A673 (cell line): ENCODE measurements around the gene ACTL8. TPM values are rescaled to one million over a fixed set of nuclear protein-coding genes. Genes with fewer than 3 reads are reported as not detected.
A peak's percentile ranks its signal among the peaks of the same experiment; 100 is the strongest.

Source experiments
- BruUV-seq: library from RNA; stranded (reverse); fragments of 400-500 nt; replicated peaks from 2 replicates; lab custom pipeline; 2021; lab: Mats Ljungman, UMichigan
- CTCF ChIA-PET: fragments of 300-600 bp; sonication (Branson Sonifier 250); formaldehyde crosslinking; loops from one replicate; lab custom pipeline; 2022; ENCODE audit warnings: antibody characterized with exemption; lab: Charles Lee
- POLR2A ChIA-PET: fragments of 300-600 bp; sonication (Branson Sonifier 250); formaldehyde crosslinking; loops from one replicate; lab custom pipeline; 2022; ENCODE audit warnings: antibody characterized with exemption; ENCODE audit not compliant: low non-redundant PET; lab: Charles Lee
- DNase-seq: peaks from one replicate; pipeline ENCODE4 v3.0.0-alpha.2; 2015; ENCODE audit warnings: low spot score
- H3K27ac ChIP-seq: fragments of 200-600 bp; sonication (generic); 2 replicates; pipeline ENCODE4 v1.5.1; 2016; ENCODE audit warnings: mixed run types, low read depth, mild to moderate bottlenecking, mixed read lengths, antibody characterized with exemption, low read length; ENCODE audit not compliant: poor library complexity, severe bottlenecking
- H3K27me3 ChIP-seq: fragments of 200-600 bp; sonication (generic); replicated peaks from 2 replicates; pipeline ENCODE4 v1.6.1; 2017; ENCODE audit warnings: mixed run types, low read depth, mild to moderate bottlenecking, mixed read lengths, antibody characterized with exemption, low read length; ENCODE audit not compliant: insufficient read depth, poor library complexity
- H3K36me3 ChIP-seq: fragments of 200-600 bp; sonication (generic); 2 replicates; pipeline ENCODE4 v1.6.1; 2016; ENCODE audit warnings: mixed run types, mild to moderate bottlenecking, mixed read lengths, antibody characterized with exemption, low read length; ENCODE audit not compliant: insufficient read depth, poor library complexity, severe bottlenecking
- H3K4me1 ChIP-seq: fragments of 200-600 bp; sonication (generic); 2 replicates; pipeline ENCODE4 v1.6.1; 2017; ENCODE audit warnings: mixed run types, mild to moderate bottlenecking, mixed read lengths, antibody characterized with exemption, low read length; ENCODE audit not compliant: insufficient read depth, poor library complexity, severe bottlenecking
- H3K4me3 ChIP-seq: fragments of 200-600 bp; sonication (generic); 2 replicates; pipeline ENCODE4 v1.5.1; 2016; ENCODE audit warnings: low read depth, mixed run types, mild to moderate bottlenecking, mixed read lengths, low read length; ENCODE audit not compliant: poor library complexity, severe bottlenecking
- H3K9me3 ChIP-seq: fragments of 200-600 bp; sonication (generic); 2 replicates; pipeline ENCODE4 v1.6.1; 2016; ENCODE audit warnings: mixed run types, low read depth, mild to moderate bottlenecking, mixed read lengths, antibody characterized with exemption, low read length; ENCODE audit not compliant: poor library complexity, severe bottlenecking
- CTCF ChIP-seq: fragments of 300-800, 200-600 bp; sonication (generic); conservative IDR thresholded peaks from 2 replicates; pipeline ENCODE4 v1.5.1; 2017; ENCODE audit warnings: low read depth, mild to moderate bottlenecking, antibody characterized with exemption, low read length, moderate library complexity, mixed read lengths
- EZH2 ChIP-seq: fragments of 200-600 bp; sonication (generic); IDR thresholded peaks from 2 replicates; pipeline ENCODE4 v1.6.1; 2017; ENCODE audit warnings: borderline replicate concordance, low read depth, mild to moderate bottlenecking, mixed read lengths, antibody characterized with exemption, low read length; ENCODE audit not compliant: poor library complexity, severe bottlenecking
- intact Hi-C: fragments of 100-400 bp; cut with micrococcal nuclease; formaldehyde crosslinking; loops from one replicate; pipeline ENCODE4 v1.10.0; 2022; ENCODE audit not compliant: unreplicated experiment
- total RNA-seq: library from RNA; stranded (reverse); gene quantifications from 2 replicates; pipeline ENCODE4 v1.2.3, GENCODE V29; 2021

The ACTL8 gene
- total RNA-seq, 1 experiment from 2014 or later, result 0.28 TPM

GRCh38 chr1:17828991-17829390 lies 73.9 kb downstream of the ACTL8 start:
- BruUV-seq, result no TSS peak
- Histone ChIP-seq H3K9me3 (no peaks in the 10 kb centered on the region), H3K27ac (no peak overlapping the region), H3K4me1 (no peaks in the 10 kb centered on the region), H3K4me3 (no peak overlapping the region), H3K36me3 (no peaks in the 10 kb centered on the region), H3K27me3 (no peaks in the 10 kb centered on the region)
- DNase-seq, result no peak
- intact Hi-C loops, result no loop called here
- ChIA-PET POLR2A (no interaction called here), CTCF (no interaction called here)
- no peak for TF ChIP-seq CTCF
- no peak for TF ChIP-seq EZH2

- H3K4me1 ChIP-seq, result no peaks in the 10 kb centered on the region
- intact Hi-C loops, result no loop called here
- H3K4me3 ChIP-seq, result no peak overlapping the region
- POLR2A ChIA-PET, result no interaction called here
- H3K27ac ChIP-seq, result no peak overlapping the region
- no peaks in the 10 kb centered on the region for H3K27me3 ChIP-seq
- no peaks in the 10 kb centered on the region for H3K36me3 ChIP-seq
- no peak for DNase-seq
- no TSS peak for BruUV-seq
- no peaks in the 10 kb centered on the region for H3K9me3 ChIP-seq
- no peak for TF ChIP-seq CTCF
- no peak for TF ChIP-seq EZH2
- CTCF ChIA-PET, result no interaction called here
These were observed 74.4 kb downstream of the ACTL8 start for GRCh38 chr1:17829579-17829978.

- no peaks in the 10 kb centered on the region for H3K4me1 ChIP-seq
- H3K27ac ChIP-seq, result no peak overlapping the region
- intact Hi-C loops, result no loop called here
- BruUV-seq, result no TSS peak
- no peak overlapping the region for H3K4me3 ChIP-seq
- CTCF ChIA-PET, result no interaction called here
- H3K27me3 ChIP-seq, result no peaks in the 10 kb centered on the region
- POLR2A ChIA-PET, result no interaction called here
- no peak for TF ChIP-seq CTCF
- TF ChIP-seq EZH2, result no peak
- DNase-seq, result peak; percentile 55
- H3K9me3 ChIP-seq, result no peaks in the 10 kb centered on the region
- no peaks in the 10 kb centered on the region for H3K36me3 ChIP-seq
These were observed 76.5 kb downstream of the ACTL8 start for GRCh38 chr1:17831597-17831996.
